Measurements from ENCODE around the gene TENM4. TPM values are rescaled to one million over a fixed set of nuclear protein-coding genes. Genes with fewer than 3 reads are reported as not detected.

TENM4 gene
- total RNA-seq, 1 experiment from 2014 or later: 25.0 TPM

- CTCF ChIA-PET: no interaction called here
- no peaks in the 10 kb centered on the region for H3K36me3 Mint-ChIP-seq
- no peak overlapping the region for H3K4me3 Mint-ChIP-seq
- TF ChIP-seq IRF2 (CRISPR knock-in tag; IDR thresholded peaks at IDR 0.05; ENCODE audit: borderline replicate concordance, low read depth) (no peak), STAT6 (CRISPR knock-in tag; conservative IDR thresholded peaks at IDR 0.05; ENCODE audit: low read depth) (no peak), NFE2L1 (CRISPR knock-in tag; IDR thresholded peaks at IDR 0.05) (no peak), ZNF121 (CRISPR knock-in tag; IDR thresholded peaks at IDR 0.05) (no peak), JUN (CRISPR knock-in tag; IDR thresholded peaks at IDR 0.05) (no peak), FOXP1 (CRISPR knock-in tag; IDR thresholded peaks at IDR 0.05; ENCODE audit: borderline replicate concordance) (no peak), TCF7 (CRISPR knock-in tag; IDR thresholded peaks at IDR 0.05; ENCODE audit: low read depth) (no peak), MAX (CRISPR knock-in tag; IDR thresholded peaks at IDR 0.05) (no peak), ZNF416 (CRISPR knock-in tag; IDR thresholded peaks at IDR 0.05) (no peak), FOXK1 (CRISPR knock-in tag; IDR thresholded peaks at IDR 0.05) (no peak), MXD4 (CRISPR knock-in tag; IDR thresholded peaks at IDR 0.05; ENCODE audit: borderline replicate concordance) (no peak), TEAD4 (CRISPR knock-in tag; IDR thresholded peaks at IDR 0.05) (no peak)
- no peaks in the 10 kb centered on the region for H3K9me3 Mint-ChIP-seq
- no peak overlapping the region for H3K27ac Mint-ChIP-seq
- no peak for DNase-seq (ENCODE audit: low spot score)
- H3K27me3 Mint-ChIP-seq (ENCODE audit: low read depth): no peaks in the 10 kb centered on the region
- POLR2A ChIA-PET: no interaction called here
- peaks cover 40% of the 10 kb centered on the region for H3K4me1 Mint-ChIP-seq
- no peak for ATAC-seq
These were observed 94.8 kb downstream of the TENM4 start for GRCh38 chr11:79346021-79346420.

- TF ChIP-seq HMGA2 (CRISPR knock-in tag; IDR thresholded peaks at IDR 0.05) (no peak), CREB1 (CRISPR knock-in tag; IDR thresholded peaks at IDR 0.05) (no peak), KAT7 (CRISPR knock-in tag; IDR thresholded peaks at IDR 0.05; ENCODE audit: borderline replicate concordance) (no peak), ATF1 (CRISPR knock-in tag; IDR thresholded peaks at IDR 0.05) (no peak), TEAD1 (CRISPR knock-in tag; IDR thresholded peaks at IDR 0.05) (no peak), EMX1 (CRISPR knock-in tag; IDR thresholded peaks at IDR 0.05) (no peak), ZNF671 (CRISPR knock-in tag; IDR thresholded peaks at IDR 0.05) (no peak), ZNF219 (CRISPR knock-in tag; IDR thresholded peaks at IDR 0.05; ENCODE audit: borderline replicate concordance) (no peak), ZNF317 (CRISPR knock-in tag; IDR thresholded peaks at IDR 0.05; ENCODE audit: borderline replicate concordance, low read depth) (no peak), ZMAT4 (CRISPR knock-in tag; IDR thresholded peaks at IDR 0.05) (no peak), CDX4 (CRISPR knock-in tag; IDR thresholded peaks at IDR 0.05; ENCODE audit: borderline replicate concordance) (no peak), E2F5 (CRISPR knock-in tag; IDR thresholded peaks at IDR 0.05) (no peak)
- no peak overlapping the region for H3K4me3 Mint-ChIP-seq
- no peak overlapping the region for H3K27ac Mint-ChIP-seq
- peaks cover 40% of the 10 kb centered on the region for H3K4me1 Mint-ChIP-seq
- no peaks in the 10 kb centered on the region for H3K9me3 Mint-ChIP-seq
- no peaks in the 10 kb centered on the region for H3K36me3 Mint-ChIP-seq
- ATAC-seq: no peak
- DNase-seq (ENCODE audit: low spot score): no peak
- no peaks in the 10 kb centered on the region for H3K27me3 Mint-ChIP-seq (ENCODE audit: low read depth)
- CTCF ChIA-PET: no interaction called here
- POLR2A ChIA-PET: no interaction called here
These were observed 96.0 kb downstream of the TENM4 start for GRCh38 chr11:79344753-79345294.

All from WTC11 (cell line).